ENCODE results near the gene EIF4E1B.
"Not testable (repeated sequence)": the region's sequence is repeated elsewhere in the genome, so short reads cannot be mapped to it uniquely, and the experiment has no call there.

DNA sequence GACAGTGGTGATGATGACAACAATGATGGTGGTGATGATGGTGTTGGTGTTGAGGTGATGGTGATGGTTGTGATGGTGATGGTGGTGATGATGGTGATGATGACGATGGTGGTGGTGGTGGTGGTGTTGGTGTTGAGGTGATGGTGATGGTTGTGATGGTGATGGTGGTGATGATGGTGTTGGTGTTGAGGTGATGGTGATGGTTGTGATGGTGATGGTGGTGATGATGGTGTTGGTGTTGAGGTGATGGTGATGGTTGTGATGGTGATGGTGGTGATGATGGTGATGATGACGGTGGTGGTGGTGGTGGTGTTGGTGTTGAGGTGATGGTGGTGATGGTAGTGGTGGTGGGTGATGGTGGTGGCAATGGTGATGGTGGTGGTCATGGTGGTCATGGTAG lies 38.8 kb upstream of the EIF4E1B start:
- TF ChIP-seq, protein P1, sequence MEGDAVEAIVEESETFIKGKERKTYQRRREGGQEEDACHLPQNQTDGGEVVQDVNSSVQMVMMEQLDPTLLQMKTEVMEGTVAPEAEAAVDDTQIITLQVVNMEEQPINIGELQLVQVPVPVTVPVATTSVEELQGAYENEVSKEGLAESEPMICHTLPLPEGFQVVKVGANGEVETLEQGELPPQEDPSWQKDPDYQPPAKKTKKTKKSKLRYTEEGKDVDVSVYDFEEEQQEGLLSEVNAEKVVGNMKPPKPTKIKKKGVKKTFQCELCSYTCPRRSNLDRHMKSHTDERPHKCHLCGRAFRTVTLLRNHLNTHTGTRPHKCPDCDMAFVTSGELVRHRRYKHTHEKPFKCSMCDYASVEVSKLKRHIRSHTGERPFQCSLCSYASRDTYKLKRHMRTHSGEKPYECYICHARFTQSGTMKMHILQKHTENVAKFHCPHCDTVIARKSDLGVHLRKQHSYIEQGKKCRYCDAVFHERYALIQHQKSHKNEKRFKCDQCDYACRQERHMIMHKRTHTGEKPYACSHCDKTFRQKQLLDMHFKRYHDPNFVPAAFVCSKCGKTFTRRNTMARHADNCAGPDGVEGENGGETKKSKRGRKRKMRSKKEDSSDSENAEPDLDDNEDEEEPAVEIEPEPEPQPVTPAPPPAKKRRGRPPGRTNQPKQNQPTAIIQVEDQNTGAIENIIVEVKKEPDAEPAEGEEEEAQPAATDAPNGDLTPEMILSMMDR (IDR thresholded peaks at IDR 0.05): not testable (repeated sequence)
- not testable (repeated sequence) for TF ChIP-seq POLR2A (IDR thresholded peaks at IDR 0.05)

All from thyroid gland (tissue), 4 donors.